SK-N-SH (cell line): ENCODE results near the gene TBXAS1.

Experiments used
- CTCF ChIP-seq: fragments of 200-600 bp; sonication (generic); IDR thresholded peaks from 2 replicates; pipeline ENCODE4 v1.6.1; 2017; ENCODE audit warnings: antibody characterized with exemption, mild to moderate bottlenecking, moderate library complexity
- MEF2A ChIP-seq: IDR thresholded peaks from 2 replicates; pipeline ENCODE4 v1.4.0; 2012; ENCODE audit warnings: low read depth, borderline replicate concordance
- POLR2AphosphoS5 ChIP-seq: IDR thresholded peaks from 2 replicates; pipeline ENCODE4 v1.6.1; 2012; ENCODE audit warnings: low read depth, low read length
- RFX5 ChIP-seq: IDR thresholded peaks from 2 replicates; pipeline ENCODE4 v1.6.1; 2012; ENCODE audit warnings: mild to moderate bottlenecking, improper control_type of control experiment, low read length
- YY1 ChIP-seq: IDR thresholded peaks from 2 replicates; pipeline ENCODE4 v1.4.0; 2012; ENCODE audit warnings: low read depth, mild to moderate bottlenecking

- TF ChIP-seq POLR2AphosphoS5 (no peak), CTCF (no peak), MEF2A (no peak), YY1 (no peak), RFX5 (no peak)
Measured at GRCh38 chr7:139867847-139868246, 38.8 kb downstream of the TBXAS1 start.
